Thyroid gland (tissue), 4 donors: ENCODE data around the gene GGCX.

Experiments used
- POLR2A ChIP-seq, 2 donors: fragments of 450-650 bp; IDR thresholded peaks; one replicate each; pipeline ENCODE4 v1.6.1; 2017; ENCODE audit warnings: antibody characterized with exemption in 2 of 2, mild to moderate bottlenecking in 2 of 2, moderate library complexity in 1 of 2
- TF ChIP-seq, protein P1 (sequence below), 6 experiments: fragments of 200-600 bp in 3 of 6; fragments of 450-650 bp in 3 of 6; sonication (generic) in 3 of 6; IDR thresholded peaks; one replicate each; pipeline ENCODE4 v1.5.1; 2016 to 2019; ENCODE audit warnings: antibody characterized with exemption in 6 of 6, mild to moderate bottlenecking in 2 of 6, inconsistent platforms in 1 of 6, moderate library complexity in 1 of 6

- TF ChIP-seq, protein P1, sequence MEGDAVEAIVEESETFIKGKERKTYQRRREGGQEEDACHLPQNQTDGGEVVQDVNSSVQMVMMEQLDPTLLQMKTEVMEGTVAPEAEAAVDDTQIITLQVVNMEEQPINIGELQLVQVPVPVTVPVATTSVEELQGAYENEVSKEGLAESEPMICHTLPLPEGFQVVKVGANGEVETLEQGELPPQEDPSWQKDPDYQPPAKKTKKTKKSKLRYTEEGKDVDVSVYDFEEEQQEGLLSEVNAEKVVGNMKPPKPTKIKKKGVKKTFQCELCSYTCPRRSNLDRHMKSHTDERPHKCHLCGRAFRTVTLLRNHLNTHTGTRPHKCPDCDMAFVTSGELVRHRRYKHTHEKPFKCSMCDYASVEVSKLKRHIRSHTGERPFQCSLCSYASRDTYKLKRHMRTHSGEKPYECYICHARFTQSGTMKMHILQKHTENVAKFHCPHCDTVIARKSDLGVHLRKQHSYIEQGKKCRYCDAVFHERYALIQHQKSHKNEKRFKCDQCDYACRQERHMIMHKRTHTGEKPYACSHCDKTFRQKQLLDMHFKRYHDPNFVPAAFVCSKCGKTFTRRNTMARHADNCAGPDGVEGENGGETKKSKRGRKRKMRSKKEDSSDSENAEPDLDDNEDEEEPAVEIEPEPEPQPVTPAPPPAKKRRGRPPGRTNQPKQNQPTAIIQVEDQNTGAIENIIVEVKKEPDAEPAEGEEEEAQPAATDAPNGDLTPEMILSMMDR (IDR thresholded peaks at IDR 0.05), result no peak
- no peak for TF ChIP-seq POLR2A (IDR thresholded peaks at IDR 0.05)
Measured at GRCh38 chr2:85549826-85550225, 11.5 kb downstream of the GGCX start.
